IPS-15b (cell line): ENCODE data around the gene IGSF11.
A peak's percentile ranks its signal among the peaks of the same experiment; 100 is the strongest.
"Not testable (repeated sequence)": the region's sequence is repeated elsewhere in the genome, so short reads cannot be mapped to it uniquely, and the experiment has no call there.

Experiments used
- H3K27me3 ChIP-seq: one replicate; pipeline ENCODE4 v1.6.1; 2013; ENCODE audit warnings: low read length; ENCODE audit not compliant: control insufficient read depth, insufficient read depth
- H3K36me3 ChIP-seq: one replicate; pipeline ENCODE4 v1.6.1; 2013; ENCODE audit warnings: low read length; ENCODE audit not compliant: control insufficient read depth, insufficient read depth
- H3K4me1 ChIP-seq: one replicate; pipeline ENCODE4 v1.6.1; 2013; ENCODE audit warnings: mild to moderate bottlenecking, low read length; ENCODE audit not compliant: control insufficient read depth, insufficient read depth
- H3K4me3 ChIP-seq: one replicate; pipeline ENCODE4 v1.5.1; 2013; ENCODE audit warnings: low read depth, low read length
- H3K9ac ChIP-seq: one replicate; pipeline ENCODE4 v1.6.1; 2013; ENCODE audit warnings: low read depth, mild to moderate bottlenecking, low read length
- H3K9me3 ChIP-seq: one replicate; pipeline ENCODE4 v1.6.1; 2013; ENCODE audit warnings: mild to moderate bottlenecking, low read length; ENCODE audit not compliant: control insufficient read depth, insufficient read depth

The IGSF11 gene

GRCh38 chr3:119034256-119035013 lies at the start of gene IGSF11:
Gene IGSF11 (minus strand): TSS chr3:119034846. CDS start chr3:119034582, 264 bp downstream.
- H3K4me3 ChIP-seq = peak within 1 kb of the TSS; percentile 76
- peaks cover 24% of the 10 kb centered on the region for H3K27me3 ChIP-seq

GRCh38 chr3:119080364-119080763 lies 45.7 kb upstream of the IGSF11 start:
- Histone ChIP-seq H3K36me3 (no peaks in the 10 kb centered on the region), H3K9me3 (no peaks in the 10 kb centered on the region)

More at GRCh38 chr3:119034256-119035013, at the start of gene IGSF11:
- Histone ChIP-seq H3K9ac (peak within 1 kb of the TSS; percentile 50), H3K36me3 (no peaks in the 10 kb centered on the region), H3K4me1 (no peaks in the 10 kb centered on the region), H3K9me3 (no peaks in the 10 kb centered on the region)

GRCh38 chr3:119073258-119074001 lies 38.8 kb upstream of the IGSF11 start:
- Histone ChIP-seq H3K9ac (no peak overlapping the region), H3K4me3 (no peak overlapping the region), H3K36me3 (no peaks in the 10 kb centered on the region), H3K4me1 (no peaks in the 10 kb centered on the region), H3K27me3 (no peaks in the 10 kb centered on the region), H3K9me3 (no peaks in the 10 kb centered on the region)

More at GRCh38 chr3:119080364-119080763, 45.7 kb upstream of the IGSF11 start:
- Histone ChIP-seq H3K27me3 (no peaks in the 10 kb centered on the region), H3K9ac (no peak overlapping the region), H3K4me1 (no peaks in the 10 kb centered on the region), H3K4me3 (no peak overlapping the region)

- H3K9ac ChIP-seq, H3K27me3 ChIP-seq, H3K9me3 ChIP-seq, H3K36me3 ChIP-seq, H3K4me3 ChIP-seq, H3K4me1 ChIP-seq: not testable (repeated sequence)
Observed at GRCh38 chr3:119072451-119072850, 37.8 kb upstream of the IGSF11 start.

GRCh38 chr3:119069725-119070124 lies 35.1 kb upstream of the IGSF11 start:
- no peaks in the 10 kb centered on the region for H3K9me3 ChIP-seq
- no peaks in the 10 kb centered on the region for H3K4me1 ChIP-seq
- no peaks in the 10 kb centered on the region for H3K36me3 ChIP-seq
- H3K4me3 ChIP-seq = no peak overlapping the region
- no peak overlapping the region for H3K9ac ChIP-seq
- no peaks in the 10 kb centered on the region for H3K27me3 ChIP-seq

GRCh38 chr3:119063471-119063870 lies 28.8 kb upstream of the IGSF11 start:
- H3K9me3 ChIP-seq = no peaks in the 10 kb centered on the region
- no peak overlapping the region for H3K9ac ChIP-seq
- no peak overlapping the region for H3K4me3 ChIP-seq
- H3K36me3 ChIP-seq = no peaks in the 10 kb centered on the region
- no peaks in the 10 kb centered on the region for H3K4me1 ChIP-seq
- H3K27me3 ChIP-seq = no peaks in the 10 kb centered on the region

- no peaks in the 10 kb centered on the region for H3K4me1 ChIP-seq
- no peak overlapping the region for H3K9ac ChIP-seq
- no peaks in the 10 kb centered on the region for H3K9me3 ChIP-seq
- H3K27me3 ChIP-seq = no peaks in the 10 kb centered on the region
- H3K4me3 ChIP-seq = no peak overlapping the region
- H3K36me3 ChIP-seq = no peaks in the 10 kb centered on the region
Observed at GRCh38 chr3:119062892-119063291, 28.2 kb upstream of the IGSF11 start.

- Histone ChIP-seq H3K4me3 (peak overlapping the region; percentile 28), H3K4me1 (no peaks in the 10 kb centered on the region), H3K27me3 (no peaks in the 10 kb centered on the region), H3K9me3 (no peaks in the 10 kb centered on the region), H3K9ac (no peak overlapping the region), H3K36me3 (no peaks in the 10 kb centered on the region)
Observed at GRCh38 chr3:119044593-119044992, 9.9 kb upstream of the IGSF11 start.

- no peaks in the 10 kb centered on the region for H3K27me3 ChIP-seq
- no peaks in the 10 kb centered on the region for H3K4me1 ChIP-seq
- no peaks in the 10 kb centered on the region for H3K36me3 ChIP-seq
- H3K9me3 ChIP-seq = no peaks in the 10 kb centered on the region
- H3K4me3 ChIP-seq = no peak overlapping the region
- H3K9ac ChIP-seq = no peak overlapping the region
Observed at GRCh38 chr3:119042162-119042561, 7.5 kb upstream of the IGSF11 start.

GRCh38 chr3:119035014-119035346 lies 334 bp upstream of the IGSF11 start:
- H3K36me3 ChIP-seq = no peaks in the 10 kb centered on the region
- no peak overlapping the region for H3K9ac ChIP-seq
- H3K27me3 ChIP-seq = peaks cover 24% of the 10 kb centered on the region
- H3K4me3 ChIP-seq = peak overlapping the region; percentile 76
- no peaks in the 10 kb centered on the region for H3K9me3 ChIP-seq
- H3K4me1 ChIP-seq = no peaks in the 10 kb centered on the region

GRCh38 chr3:119033393-119034255 lies 1.0 kb downstream of the IGSF11 start:
- H3K36me3 ChIP-seq = no peaks in the 10 kb centered on the region
- H3K4me1 ChIP-seq = no peaks in the 10 kb centered on the region
- peaks cover 24% of the 10 kb centered on the region for H3K27me3 ChIP-seq
- peak overlapping the region; percentile 76 for H3K4me3 ChIP-seq
- no peaks in the 10 kb centered on the region for H3K9me3 ChIP-seq
- peak overlapping the region; percentile 50 for H3K9ac ChIP-seq
